Ureter (tissue), 1 donor: ENCODE results near the gene TRIM49. TPM values are rescaled to one million over a fixed set of nuclear protein-coding genes. Genes with fewer than 3 reads are reported as not detected.
"Not testable (repeated sequence)": the region's sequence is repeated elsewhere in the genome, so short reads cannot be mapped to it uniquely, and the experiment has no call there.

Source experiments
- DNase-seq: peaks from one replicate; pipeline ENCODE4 v3.0.0-alpha.2; 2020; ENCODE audit warnings: low spot score
- total RNA-seq: library from RNA; stranded (reverse); gene quantifications from one replicate; pipeline ENCODE4 v1.2.4, GENCODE V29; 2023
- donor health status: DM: yes; HTN: yes; CAD: no.

TRIM49 gene
- not detected for total RNA-seq

DNA sequence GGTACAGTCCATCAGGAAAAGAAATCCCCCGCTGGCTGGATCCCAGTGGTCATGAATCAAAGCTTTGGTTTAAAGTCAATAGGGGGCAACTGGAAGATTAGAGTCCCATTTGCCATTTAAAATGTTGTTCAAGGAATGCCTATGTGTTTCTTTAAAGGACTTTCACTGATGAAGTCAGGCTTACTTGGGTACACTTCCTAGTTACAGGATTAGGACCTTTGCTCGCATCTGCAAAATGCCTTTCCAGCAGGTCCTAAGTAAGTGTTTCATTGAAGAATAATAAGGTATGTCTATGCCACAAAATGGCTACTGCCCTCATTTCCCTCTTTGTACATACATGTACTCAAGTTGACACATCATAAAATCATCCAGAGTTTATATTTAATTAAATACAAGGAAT, at the start of gene TRIM49:
TRIM49 (minus strand) TSS at position 101 of the 400 bp plus-strand sequence. CDS start 4,106 bp downstream, outside the sequence.
- not testable (repeated sequence) for DNase-seq

DNA sequence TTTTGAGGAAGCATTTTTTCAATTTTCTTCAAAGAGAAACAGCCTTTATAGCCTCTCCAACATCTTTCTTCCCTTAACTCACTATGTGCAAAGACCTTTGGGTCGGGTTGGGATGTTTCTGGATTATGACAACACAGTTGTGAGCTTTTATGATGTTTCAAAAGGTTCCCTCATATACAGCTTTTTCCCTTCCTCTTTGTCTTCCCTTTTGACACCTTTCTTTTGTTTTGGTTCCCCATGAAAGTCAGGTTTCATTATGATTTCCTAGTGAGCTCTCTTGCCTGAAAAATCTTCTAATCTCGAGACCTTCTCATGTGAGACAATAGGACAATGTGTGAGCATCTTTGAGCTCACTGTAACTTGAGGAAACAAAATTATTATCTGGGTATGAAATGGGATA, 18.3 kb upstream of the TRIM49 start:
- DNase-seq, result not testable (repeated sequence)

GRCh38 chr11:89820008-89820407, 11.6 kb upstream of the TRIM49 start:
- not testable (repeated sequence) for DNase-seq

DNA sequence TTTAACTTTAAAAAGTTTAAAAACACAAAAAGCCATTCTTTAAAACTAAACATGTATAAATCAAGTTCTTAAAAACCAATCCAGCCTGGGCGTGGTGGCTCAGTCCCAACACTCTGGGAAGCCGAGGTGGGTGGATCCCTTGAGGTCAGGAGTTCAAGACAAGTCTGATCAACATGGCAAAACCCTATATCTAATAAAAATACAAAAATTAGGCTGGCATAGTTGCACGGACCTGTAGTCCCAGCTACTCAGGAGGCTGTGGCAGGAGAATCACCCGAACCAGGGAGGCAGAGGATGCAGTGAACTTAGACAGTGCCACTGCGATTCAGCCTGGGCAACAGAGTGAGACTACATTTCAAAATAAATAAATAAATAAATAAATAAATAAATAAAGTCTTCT, 5.2 kb upstream of the TRIM49 start:
- not testable (repeated sequence) for DNase-seq

- DNase-seq, result not testable (repeated sequence)
Observed at GRCh38 chr11:89787506-89788063, 20.8 kb downstream of the TRIM49 start.

GRCh38 chr11:89785726-89786125, 22.6 kb downstream of the TRIM49 start:
- not testable (repeated sequence) for DNase-seq

DNA sequence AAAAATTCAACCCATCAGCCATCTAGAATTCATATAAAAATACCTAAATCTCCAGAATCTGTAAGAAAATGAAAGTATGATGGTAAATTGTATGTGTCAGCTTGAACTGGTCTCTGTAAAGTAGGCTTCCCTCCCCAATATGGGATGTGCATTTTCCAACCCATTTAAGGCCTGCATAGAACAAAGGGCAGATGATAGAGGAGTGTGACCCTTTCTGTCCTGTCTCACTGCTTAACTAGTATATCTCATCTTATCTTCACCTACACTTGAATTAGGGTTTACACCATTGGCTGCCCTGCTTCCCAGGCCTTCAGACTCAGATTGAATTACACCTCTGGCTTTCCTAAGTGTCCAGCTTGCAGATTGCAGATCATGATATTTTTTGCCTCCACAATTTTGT, 57.6 kb downstream of the TRIM49 start:
- DNase-seq, result not testable (repeated sequence)

Other genes with a start within 250 kb of the TRIM49 start
- gene TRIM77, start 98.3 kb downstream of the TRIM49 start, total RNA-seq, result not detected
- gene TRIM64B, start 69.9 kb upstream of the TRIM49 start, total RNA-seq, result not detected
- gene TRIM49D1, start 113.7 kb upstream of the TRIM49 start, total RNA-seq, result not detected
- gene TRIM49D2, start 115.5 kb upstream of the TRIM49 start, total RNA-seq, result not detected
- gene TRIM64, start 157.5 kb upstream of the TRIM49 start, total RNA-seq, result not detected
- gene TRIM49C, start 222.5 kb upstream of the TRIM49 start, total RNA-seq, result not detected